SK-N-SH (cell line): Measurements from ENCODE around the gene JCHAIN. TPM values are rescaled to one million over a fixed set of nuclear protein-coding genes. Genes with fewer than 3 reads are reported as not detected.

Source experiments
- CTCF ChIA-PET: fragments of 300-600, 350-600 bp; formaldehyde crosslinking; extraction: SDS; loops from one replicate; lab custom pipeline; 2021; lab: Yijun Ruan, JAX
- POLR2A ChIA-PET: fragments of 350-600 bp; sonication (Branson Sonifier 250); formaldehyde crosslinking; extraction: SDS; loops from one replicate; lab custom pipeline; 2020; ENCODE audit warnings: antibody characterized with exemption, inconsistent platforms; lab: Yijun Ruan, JAX
- DNase-seq: peaks from one replicate; pipeline ENCODE4 v3.0.0; 2012
- H2AFZ ChIP-seq: fragments of 200-600 bp; sonication (generic); 2 replicates; pipeline ENCODE4 v1.8.1; 2016; ENCODE audit warnings: antibody characterized with exemption, mild to moderate bottlenecking, low read depth
- H3F3A ChIP-seq: fragments of 200-600 bp; sonication (generic); replicated peaks from 2 replicates; pipeline ENCODE3; 2016; ENCODE audit warnings: antibody characterized with exemption, mild to moderate bottlenecking; ENCODE audit not compliant: insufficient read depth
- H3K27ac ChIP-seq, 2 experiments: fragments of 200-500 bp in 1 of 2; fragments of 200-600 bp in 1 of 2; sonication (Bioruptor generic) in 1 of 2; sonication (generic), shearing (Covaris generic) in 1 of 2; 2 replicates each; pipeline versions ENCODE4 v1.5.1 to v1.6.1; 2014 to 2016; ENCODE audit warnings: low read depth in 2 of 2, inconsistent platforms in 1 of 2, low read length in 1 of 2, mild to moderate bottlenecking in 1 of 2, mixed read lengths in 1 of 2
- H3K27me3 ChIP-seq: fragments of 200-600 bp; sonication (generic), shearing (Covaris generic); 2 replicates; pipeline ENCODE4 v1.6.1; 2016; ENCODE audit warnings: mixed run types; ENCODE audit not compliant: insufficient read depth
- H3K36me3 ChIP-seq, 2 experiments: fragments of 200-500 bp in 1 of 2; fragments of 200-600 bp in 1 of 2; sonication (Bioruptor generic) in 1 of 2; sonication (generic) in 1 of 2; replicated peaks in 1 of 2; 2 replicates each; pipeline versions ENCODE3 to v1.5.1; 2014 to 2016; ENCODE audit warnings: low read length in 1 of 2, mild to moderate bottlenecking in 1 of 2; ENCODE audit not compliant: insufficient read depth in 2 of 2, control insufficient read depth in 1 of 2
- H3K4me1 ChIP-seq, 2 experiments: fragments of 200-500 bp in 1 of 2; fragments of 200-600 bp in 1 of 2; sonication (Bioruptor generic) in 1 of 2; sonication (generic), shearing (Covaris generic) in 1 of 2; 2 replicates each; pipeline versions ENCODE4 v1.5.1 to v1.6.1; 2014 to 2016; ENCODE audit warnings: low read depth in 1 of 2, low read length in 1 of 2, mixed run types in 1 of 2; ENCODE audit not compliant: insufficient read depth in 2 of 2, control insufficient read depth in 1 of 2
- H3K4me2 ChIP-seq: fragments of 200-600 bp; sonication (generic), shearing (Covaris generic); 2 replicates; pipeline ENCODE4 v1.6.1; 2017; ENCODE audit warnings: mixed run types
- H3K4me3 ChIP-seq, 2 experiments: fragments of 200-500 bp in 1 of 2; fragments of 200-600 bp in 1 of 2; sonication (Bioruptor generic) in 1 of 2; sonication (generic), shearing (Covaris generic) in 1 of 2; 2 replicates each; pipeline versions ENCODE4 v1.5.1 to v1.8.1; 2014 to 2016; ENCODE audit warnings: low read depth in 2 of 2, inconsistent platforms in 1 of 2, low read length in 1 of 2, mild to moderate bottlenecking in 1 of 2, mixed read lengths in 1 of 2, moderate library complexity in 1 of 2
- H3K79me2 ChIP-seq: fragments of 200-600 bp; sonication (generic); 2 replicates; pipeline ENCODE4 v1.8.1; 2017; ENCODE audit warnings: mild to moderate bottlenecking; ENCODE audit not compliant: insufficient read depth
- H3K9ac ChIP-seq: fragments of 200-600 bp; sonication (generic); 2 replicates; pipeline ENCODE4 v1.6.1; 2017; ENCODE audit warnings: mixed run types
- H3K9me2 ChIP-seq: fragments of 200-600 bp; sonication (generic); 2 replicates; pipeline ENCODE4 v1.6.1; 2017; ENCODE audit warnings: mixed run types
- H3K9me3 ChIP-seq: fragments of 200-600 bp; sonication (generic); 2 replicates; pipeline ENCODE4 v1.6.1; 2017; ENCODE audit warnings: mixed run types, mild to moderate bottlenecking, moderate library complexity
- H4K20me1 ChIP-seq: fragments of 200-600 bp; sonication (generic); 2 replicates; pipeline ENCODE4 v1.6.1; 2017; ENCODE audit warnings: mild to moderate bottlenecking, mixed run types; ENCODE audit not compliant: insufficient read depth
- CTCF ChIP-seq: fragments of 200-600 bp; sonication (generic); IDR thresholded peaks from 2 replicates; pipeline ENCODE4 v1.6.1; 2017; ENCODE audit warnings: antibody characterized with exemption, mild to moderate bottlenecking, moderate library complexity
- ELF1 ChIP-seq: IDR thresholded peaks from 2 replicates; pipeline ENCODE4 v1.4.0; 2012
- EP300 ChIP-seq, 2 experiments: IDR thresholded peaks; 2 replicates each; pipeline versions ENCODE4 v1.4.0 to v1.6.1; 2012; ENCODE audit warnings: borderline replicate concordance in 1 of 2, low read depth in 1 of 2, low read length in 1 of 2
- FOSL2 ChIP-seq: IDR thresholded peaks from 2 replicates; pipeline ENCODE4 v1.4.0; 2012; ENCODE audit warnings: low read depth, mild to moderate bottlenecking, moderate library complexity, borderline replicate concordance
- FOXJ3 ChIP-seq: sonication (generic); formaldehyde crosslinking; IDR thresholded peaks from 2 replicates; pipeline ENCODE4 v1.5.1; 2020; ENCODE audit warnings: mild to moderate bottlenecking, missing genetic modification reagents
- GABPA ChIP-seq: IDR thresholded peaks from 2 replicates; pipeline ENCODE4 v1.4.0; 2012; ENCODE audit warnings: low read depth, mild to moderate bottlenecking
- GATA2 ChIP-seq: sonication (generic); formaldehyde crosslinking; IDR thresholded peaks from 2 replicates; pipeline ENCODE4 v1.5.0; 2020; ENCODE audit warnings: mild to moderate bottlenecking, missing genetic modification reagents
- JUND ChIP-seq: IDR thresholded peaks from 2 replicates; pipeline ENCODE4 v1.4.0; 2012
- PBX3 ChIP-seq: IDR thresholded peaks from 2 replicates; pipeline ENCODE4; 2012
- RAD21 ChIP-seq: IDR thresholded peaks from 2 replicates; pipeline ENCODE4 v1.6.1; 2012; ENCODE audit warnings: mild to moderate bottlenecking, low read length
- RXRA ChIP-seq: IDR thresholded peaks from 2 replicates; pipeline ENCODE4 v1.4.0; 2012; ENCODE audit warnings: low read depth, mild to moderate bottlenecking, borderline replicate concordance
- SMC3 ChIP-seq: IDR thresholded peaks from 2 replicates; pipeline ENCODE4 v1.6.1; 2012; ENCODE audit warnings: low read depth, low read length, improper control_type of control experiment
- TAF1 ChIP-seq: IDR thresholded peaks from 2 replicates; pipeline ENCODE4 v1.6.1; 2012; ENCODE audit warnings: low read depth, mild to moderate bottlenecking, low read length, moderate library complexity, borderline replicate concordance
- TEAD4 ChIP-seq: IDR thresholded peaks from 2 replicates; pipeline ENCODE4 v1.4.0; 2012; ENCODE audit warnings: mild to moderate bottlenecking, borderline replicate concordance; ENCODE audit not compliant: insufficient read depth
- WGBS: methylation state at CpG from one replicate; pipeline ENCODE4 v1.1.6; 2017; ENCODE audit warnings: low lambda C conversion rate; 5-methylcytosine and 5-hydroxymethylcytosine counted together
- polyA plus RNA-seq, 3 experiments: library from polyadenylated mRNA; depleted of rRNA; stranded (reverse); fragments of >200 nt; gene quantifications; 2 replicates each; pipeline ENCODE4 v1.2.3, GENCODE V29; 2012
- TF ChIP-seq, protein P1 (sequence below): fragments of 150-350 bp; IDR thresholded peaks from 2 replicates; pipeline ENCODE4 v1.6.1; 2016; ENCODE audit warnings: mild to moderate bottlenecking, low read depth, low read length
- TF ChIP-seq, protein P2 (sequence below): IDR thresholded peaks from 2 replicates; pipeline ENCODE4 v1.6.1; 2012; ENCODE audit warnings: mild to moderate bottlenecking, low read depth, low read length, moderate library complexity

Gene JCHAIN
- polyA plus RNA-seq, 1 of the 3 experiments (the other 2 are of a cell fraction), result 1.1 TPM

DNA sequence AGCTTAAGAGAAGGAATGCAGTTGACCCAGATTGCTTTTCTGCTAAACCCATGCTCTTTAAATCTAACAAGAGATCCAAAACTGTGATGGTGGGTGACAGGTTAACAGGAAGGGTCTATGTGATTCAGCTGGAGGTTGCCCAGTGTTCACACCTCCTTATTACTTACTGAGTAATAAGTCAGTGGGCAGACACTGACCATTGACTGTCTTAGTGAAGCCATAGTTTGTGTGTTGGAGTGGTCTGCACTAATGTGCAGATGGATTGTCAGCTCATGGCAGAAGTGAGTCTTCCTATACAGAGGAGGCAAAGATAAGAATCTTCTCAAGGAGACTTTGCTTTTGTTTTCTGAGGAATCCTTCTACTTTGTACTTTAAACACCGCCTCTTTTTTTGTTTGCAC lies 40.2 kb upstream of the JCHAIN start:
- Histone ChIP-seq H3K9me2 (no peaks in the 10 kb centered on the region), H3K4me2 (peak overlapping the region; percentile 71), H4K20me1 (no peaks in the 10 kb centered on the region), H3K4me3 (peak overlapping the region; percentile 79 to 80), H3K27me3 (no peaks in the 10 kb centered on the region), H3K27ac (peak overlapping the region; percentile 87 to 93), H3K9me3 (no peaks in the 10 kb centered on the region), H2AFZ (no peak overlapping the region), H3K79me2 (peaks cover 55% of the 10 kb centered on the region), H3F3A (peaks cover 31% of the 10 kb centered on the region), H3K9ac (peak overlapping the region; percentile 80; the same call in 1 of the 2 replicates), H3K36me3 (no peaks in the 10 kb centered on the region), H3K4me1 (peaks cover 4 to 11% of the 10 kb centered on the region in 2 experiments; a peak in 3 of 4 replicates)
- POLR2A ChIA-PET, result interaction anchor here (1.8 to 3.0 kb wide), 2 partner anchors 15 to 196 kb away, joined by 5 to 20 read pairs; partner anchors contain the start of genes MOB1B and RUFY3
- CTCF ChIA-PET, result interaction anchor here (0.8 to 4.8 kb wide), 6 partner anchors 15 to 54 kb away, joined by 3 to 48 read pairs (median 8); partner anchors contain the start of genes RUFY3 and UTP3
- TF ChIP-seq FOSL2 (no peak), ELF1 (no peak), EP300 (IDR thresholded peaks at IDR 0.05; ENCODE audit: borderline replicate concordance in 1 of 2, low read depth in 1 of 2, low read length in 1 of 2) (no peak), TEAD4 (no peak), CTCF (no peak), RAD21 (no peak)
- TF ChIP-seq, protein P1, sequence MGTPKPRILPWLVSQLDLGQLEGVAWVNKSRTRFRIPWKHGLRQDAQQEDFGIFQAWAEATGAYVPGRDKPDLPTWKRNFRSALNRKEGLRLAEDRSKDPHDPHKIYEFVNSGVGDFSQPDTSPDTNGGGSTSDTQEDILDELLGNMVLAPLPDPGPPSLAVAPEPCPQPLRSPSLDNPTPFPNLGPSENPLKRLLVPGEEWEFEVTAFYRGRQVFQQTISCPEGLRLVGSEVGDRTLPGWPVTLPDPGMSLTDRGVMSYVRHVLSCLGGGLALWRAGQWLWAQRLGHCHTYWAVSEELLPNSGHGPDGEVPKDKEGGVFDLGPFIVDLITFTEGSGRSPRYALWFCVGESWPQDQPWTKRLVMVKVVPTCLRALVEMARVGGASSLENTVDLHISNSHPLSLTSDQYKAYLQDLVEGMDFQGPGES, result no peak
- 94% methylated on average over 1 of the region's 1 CpG for WGBS
- no peak for DNase-seq

DNA sequence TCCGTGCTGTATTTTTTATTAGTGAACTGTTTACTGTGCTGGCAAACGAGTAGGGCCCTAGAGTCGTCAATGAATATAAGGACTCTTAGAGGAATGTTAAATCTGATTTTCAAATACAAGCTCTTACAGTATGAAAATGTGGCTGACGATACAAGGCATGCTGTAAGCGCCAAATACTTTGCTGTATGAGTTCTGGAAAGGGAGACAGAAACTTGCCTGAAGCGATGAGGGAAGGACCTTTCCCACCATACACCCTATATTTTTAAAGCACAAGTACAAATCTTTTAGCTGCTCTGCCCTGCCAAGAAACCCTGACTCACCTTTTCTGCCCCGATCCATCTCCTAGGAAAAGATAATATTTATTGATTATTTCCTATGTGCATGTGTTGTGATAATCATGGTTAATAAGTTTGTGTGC lies 39.7 kb upstream of the JCHAIN start:
- H3K9me3 ChIP-seq, result no peaks in the 10 kb centered on the region
- no peak for DNase-seq
- H3K27me3 ChIP-seq, result no peaks in the 10 kb centered on the region
- H3K36me3 ChIP-seq, result no peaks in the 10 kb centered on the region
- H3K9ac ChIP-seq, result peak overlapping the region; percentile 80
- H3K4me1 ChIP-seq, result peaks cover 4 to 11% of the 10 kb centered on the region in 2 experiments; a peak in 3 of 4 replicates
- ChIA-PET POLR2A (interaction anchor here (1.8 to 3.0 kb wide), 2 partner anchors 16 to 196 kb away, joined by 5 to 20 read pairs; partner anchors contain the start of genes MOB1B and RUFY3), CTCF (interaction anchor here (0.8 to 4.8 kb wide), 7 partner anchors 13 to 55 kb away, joined by 3 to 48 read pairs (median 7); partner anchors contain the start of genes RUFY3 and UTP3)
- H3K4me2 ChIP-seq, result peak overlapping the region; percentile 71
- peaks cover 36% of the 10 kb centered on the region for H3F3A ChIP-seq
- H4K20me1 ChIP-seq, result no peaks in the 10 kb centered on the region
- H3K79me2 ChIP-seq, result peaks cover 51% of the 10 kb centered on the region
- H3K9me2 ChIP-seq, result no peaks in the 10 kb centered on the region
- H3K4me3 ChIP-seq, result peak overlapping the region; percentile 79 to 80
- H2AFZ ChIP-seq, result peak overlapping the region; percentile 61
- 7% methylated on average over 7 of the region's 7 CpGs for WGBS
- H3K27ac ChIP-seq, result peak overlapping the region; percentile 87 to 93
- TF ChIP-seq RAD21, result no peak
- TF ChIP-seq TEAD4, result no peak
- no peak for TF ChIP-seq TAF1
- TF ChIP-seq FOXJ3 (CRISPR knock-in tag), result no peak
- TF ChIP-seq PBX3, result no peak
- no peak for TF ChIP-seq JUND
- no peak for TF ChIP-seq GABPA
- TF ChIP-seq, protein P2, sequence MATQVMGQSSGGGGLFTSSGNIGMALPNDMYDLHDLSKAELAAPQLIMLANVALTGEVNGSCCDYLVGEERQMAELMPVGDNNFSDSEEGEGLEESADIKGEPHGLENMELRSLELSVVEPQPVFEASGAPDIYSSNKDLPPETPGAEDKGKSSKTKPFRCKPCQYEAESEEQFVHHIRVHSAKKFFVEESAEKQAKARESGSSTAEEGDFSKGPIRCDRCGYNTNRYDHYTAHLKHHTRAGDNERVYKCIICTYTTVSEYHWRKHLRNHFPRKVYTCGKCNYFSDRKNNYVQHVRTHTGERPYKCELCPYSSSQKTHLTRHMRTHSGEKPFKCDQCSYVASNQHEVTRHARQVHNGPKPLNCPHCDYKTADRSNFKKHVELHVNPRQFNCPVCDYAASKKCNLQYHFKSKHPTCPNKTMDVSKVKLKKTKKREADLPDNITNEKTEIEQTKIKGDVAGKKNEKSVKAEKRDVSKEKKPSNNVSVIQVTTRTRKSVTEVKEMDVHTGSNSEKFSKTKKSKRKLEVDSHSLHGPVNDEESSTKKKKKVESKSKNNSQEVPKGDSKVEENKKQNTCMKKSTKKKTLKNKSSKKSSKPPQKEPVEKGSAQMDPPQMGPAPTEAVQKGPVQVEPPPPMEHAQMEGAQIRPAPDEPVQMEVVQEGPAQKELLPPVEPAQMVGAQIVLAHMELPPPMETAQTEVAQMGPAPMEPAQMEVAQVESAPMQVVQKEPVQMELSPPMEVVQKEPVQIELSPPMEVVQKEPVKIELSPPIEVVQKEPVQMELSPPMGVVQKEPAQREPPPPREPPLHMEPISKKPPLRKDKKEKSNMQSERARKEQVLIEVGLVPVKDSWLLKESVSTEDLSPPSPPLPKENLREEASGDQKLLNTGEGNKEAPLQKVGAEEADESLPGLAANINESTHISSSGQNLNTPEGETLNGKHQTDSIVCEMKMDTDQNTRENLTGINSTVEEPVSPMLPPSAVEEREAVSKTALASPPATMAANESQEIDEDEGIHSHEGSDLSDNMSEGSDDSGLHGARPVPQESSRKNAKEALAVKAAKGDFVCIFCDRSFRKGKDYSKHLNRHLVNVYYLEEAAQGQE, result no peak
- no peak for TF ChIP-seq SMC3
- no peak for TF ChIP-seq CTCF
- TF ChIP-seq RXRA, result no peak
- TF ChIP-seq GATA2 (CRISPR knock-in tag), result no peak
